K562 (cell line): ENCODE results near the gene OR5A2. TPM values are rescaled to one million over a fixed set of nuclear protein-coding genes. Genes with fewer than 3 reads are reported as not detected.

Source experiments
- ATAC-seq: fragments of 200-7000 bp; cut with Tn5 transposase; 3 replicates; pipeline ENCODE4 v1.9.1; 2020; ENCODE audit warnings: moderate library complexity
- BruUV-seq: library from RNA; stranded (reverse); fragments of 400-500 nt; replicated peaks from 2 replicates; lab custom pipeline; 2021; lab: Mats Ljungman, UMichigan
- CTCF ChIA-PET: fragments of 300-600 bp; formaldehyde crosslinking; extraction: SDS; loops from one replicate; lab custom pipeline; 2021; ENCODE audit warnings: low intra/inter-chr PET ratio; lab: Yijun Ruan, JAX
- POLR2A ChIA-PET: fragments of 300-600, 350-650 bp; sonication (Branson Sonifier 250); formaldehyde crosslinking; extraction: SDS; loops from one replicate; lab custom pipeline; 2021; ENCODE audit warnings: antibody characterized with exemption, inconsistent platforms; lab: Yijun Ruan, JAX
- DNase-seq, 4 experiments: peaks; one replicate each; pipeline versions ENCODE4 v3.0.0 to v3.0.0-alpha.2; 2011 to 2018; ENCODE audit warnings: low spot score in 3 of 4, mixed read lengths in 3 of 4; ENCODE audit errors: extremely low read depth in 1 of 4
- FAIRE-seq: peaks from 2 replicates; lab custom pipeline; 2011; peaks lifted over from hg19 to GRCh38; lab: Jason Lieb, UNC
- H2AFZ ChIP-seq: 2 replicates; pipeline ENCODE4 v1.6.0; 2011; ENCODE audit warnings: low read depth, low read length, control low read depth, inconsistent platforms
- H3K27ac ChIP-seq: fragments of 200-600 bp; 3 replicates; pipeline ENCODE4 v1.8.0; 2011; ENCODE audit warnings: low read depth, mild to moderate bottlenecking, control low read depth, inconsistent platforms, low read length, moderate library complexity, mixed read lengths; ENCODE audit errors: extremely low read depth
- H3K27me3 ChIP-seq, 2 experiments: fragments of 300-600 bp in 1 of 2; 2 replicates in 1 of 2; 3 replicates in 1 of 2; pipeline versions ENCODE4 v1.6.0 to v1.8.0; 2011; ENCODE audit warnings: inconsistent platforms in 2 of 2, low read length in 2 of 2, mild to moderate bottlenecking in 1 of 2, mixed read lengths in 1 of 2, moderate library complexity in 1 of 2; ENCODE audit not compliant: control insufficient read depth in 2 of 2, insufficient read depth in 2 of 2
- H3K36me3 ChIP-seq: fragments of 300-600 bp; 3 replicates; pipeline ENCODE4 v1.8.0; 2011; ENCODE audit warnings: mild to moderate bottlenecking, low read length, inconsistent platforms; ENCODE audit not compliant: control insufficient read depth, insufficient read depth
- H3K4me1 ChIP-seq, 2 experiments: fragments of 200-600 bp in 1 of 2; replicated peaks in 1 of 2; 2 replicates in 1 of 2; 3 replicates in 1 of 2; pipeline versions ENCODE4 v1.5.1 to v1.8.0; 2011; ENCODE audit warnings: inconsistent platforms in 2 of 2, low read length in 2 of 2, mild to moderate bottlenecking in 1 of 2, mixed read lengths in 1 of 2, moderate library complexity in 1 of 2; ENCODE audit not compliant: control insufficient read depth in 2 of 2, insufficient read depth in 2 of 2
- H3K4me2 ChIP-seq: 2 replicates; pipeline ENCODE4 v1.6.1; 2011; ENCODE audit warnings: low read length, control low read depth, inconsistent platforms, mixed read lengths; ENCODE audit not compliant: insufficient read depth
- H3K4me3 ChIP-seq: fragments of 200-600 bp; sonication (generic), shearing (Covaris generic); 2 replicates; pipeline ENCODE4 v1.5.1; 2016; ENCODE audit warnings: control low read depth, inconsistent platforms
- H3K79me2 ChIP-seq: fragments of 200-600 bp; 3 replicates; pipeline ENCODE4 v1.8.0; 2011; ENCODE audit warnings: low read length, inconsistent platforms; ENCODE audit not compliant: control insufficient read depth, insufficient read depth
- H3K9ac ChIP-seq, 2 experiments: 2 replicates each; pipeline versions ENCODE4 v1.6.0 to v1.6.1; 2011; ENCODE audit warnings: low read depth in 2 of 2, low read length in 2 of 2, control low read depth in 1 of 2, inconsistent platforms in 1 of 2, mild to moderate bottlenecking in 1 of 2, mixed read lengths in 1 of 2; ENCODE audit not compliant: insufficient read depth in 1 of 2
- H3K9me1 ChIP-seq: one replicate; pipeline ENCODE4 v1.6.0; 2011; ENCODE audit warnings: inconsistent platforms, mild to moderate bottlenecking, low read length, moderate library complexity; ENCODE audit not compliant: control insufficient read depth, insufficient read depth
- H3K9me3 ChIP-seq: replicated peaks from 2 replicates; pipeline ENCODE4 v1.5.1; 2011; ENCODE audit warnings: low read depth, low read length, inconsistent platforms; ENCODE audit not compliant: control insufficient read depth, insufficient read depth
- H4K20me1 ChIP-seq: replicated peaks from 2 replicates; pipeline ENCODE4 v1.6.1; 2011; ENCODE audit warnings: low read length, inconsistent platforms, mixed read lengths; ENCODE audit not compliant: control insufficient read depth, insufficient read depth
- BRD4 ChIP-seq: fragments of 200-600 bp; sonication (generic); IDR thresholded peaks from 2 replicates; pipeline ENCODE4 v1.6.1; 2017; ENCODE audit warnings: inconsistent platforms
- CREB5 ChIP-seq: fragments of 250-450 bp; sonication (Bioruptor Pico); IDR thresholded peaks from 2 replicates; pipeline ENCODE4 v1.5.0; 2020; ENCODE audit warnings: mild to moderate bottlenecking
- ELF2 ChIP-seq: fragments of 250-450 bp; sonication (Bioruptor Pico); IDR thresholded peaks from 2 replicates; pipeline ENCODE4 v1.5.0; 2021; ENCODE audit warnings: mild to moderate bottlenecking
- NFE2L1 ChIP-seq: fragments of 450-650 bp; IDR thresholded peaks from 2 replicates; pipeline ENCODE4 v1.6.1; 2016; ENCODE audit warnings: missing genetic modification characterization, low read depth, mild to moderate bottlenecking, missing compliant biosample characterization, moderate library complexity, borderline replicate concordance
- PCBP2 ChIP-seq: fragments of 200-400 bp; formaldehyde crosslinking; IDR thresholded peaks from 2 replicates; pipeline ENCODE4 v1.6.1; 2018; ENCODE audit warnings: low read length, low read depth, mild to moderate bottlenecking, moderate library complexity; ENCODE audit not compliant: poor library complexity, severe bottlenecking
- PTRF ChIP-seq: fragments of 450-650 bp; IDR thresholded peaks from 2 replicates; pipeline ENCODE4 v1.6.1; 2016; ENCODE audit warnings: mild to moderate bottlenecking, missing genetic modification characterization, missing compliant biosample characterization
- TAL1 ChIP-seq: fragments of 450-650 bp; IDR thresholded peaks from 2 replicates; pipeline ENCODE4 v1.6.1; 2016; ENCODE audit warnings: mild to moderate bottlenecking
- THAP7 ChIP-seq: fragments of 250-450 bp; sonication (Bioruptor Pico); IDR thresholded peaks from 2 replicates; pipeline ENCODE4 v1.5.0; 2021
- XRCC4 ChIP-seq: IDR thresholded peaks from one replicate; pipeline ENCODE4 v1.6.1; 2011; ENCODE audit not compliant: insufficient read depth, insufficient read length; ENCODE audit errors: extremely low read depth
- ZNF644 ChIP-seq: fragments of 200-800 bp; sonication (Bioruptor generic); IDR thresholded peaks from 2 replicates; pipeline ENCODE4 v1.6.1; 2016; ENCODE audit warnings: low read depth, missing genetic modification characterization, missing compliant biosample characterization
- WGBS: fragments of 100-300 bp; shearing (Covaris generic); methylation state at CpG from one replicate; pipeline ENCODE4 v1.1.6; 2016; ENCODE audit warnings: low coverage, mixed read lengths; ENCODE audit not compliant: insufficient coverage; ENCODE audit errors: missing lambda C conversion rate; 5-methylcytosine and 5-hydroxymethylcytosine counted together
- in situ Hi-C: fragments of 300-500 bp; cut with MboI; formaldehyde crosslinking; loops from 4 replicates; pipeline ENCODE4 v1.15.0; 2018; ENCODE audit warnings: inconsistent platforms, mixed read lengths
- intact Hi-C: fragments of 100-400 bp; cut with micrococcal nuclease; formaldehyde crosslinking; loops from 2 replicates; pipeline ENCODE4 v1.14.2; 2022
- polyA plus RNA-seq, 8 experiments: library from polyadenylated mRNA; depleted of rRNA in 4 of 8; stranded (reverse) in 5 of 8; unstranded in 3 of 8; fragments of >200 nt; fragmentation: Nextera tagmentation in 2 of 8; fragmentation: Illumina TruSeq in 1 of 8; extraction: Ambion mirVana in 2 of 8; extraction: Trizol in 1 of 8; gene quantifications; 2 replicates each; pipeline versions ENCODE4 v1.2.1 to v1.2.3, GENCODE V29; 2011 to 2014; ENCODE audit warnings: inconsistent platforms in 1 of 8, missing spikeins in 1 of 8
- total RNA-seq, 7 experiments: library from RNA; depleted of rRNA in 6 of 7; stranded (reverse); fragments of >200 nt in 6 of 7; fragmentation: Illumina TruSeq in 2 of 7; extraction: Trizol in 2 of 7; gene quantifications; 2 replicates each; pipeline versions ENCODE4 v1.2.1 to v1.2.3, GENCODE V29; 2011 to 2021; ENCODE audit warnings: low replicate concordance in 1 of 7
- TF ChIP-seq, protein P1 (sequence below): sonication (generic); formaldehyde crosslinking; IDR thresholded peaks from 2 replicates; pipeline ENCODE4 v1.8.0; 2022; ENCODE audit warnings: missing genetic modification reagents, mild to moderate bottlenecking, borderline replicate concordance
- TF ChIP-seq, protein P2 (sequence below), 2 experiments: IDR thresholded peaks; 2 replicates each; pipeline ENCODE4 v1.6.1; 2012; ENCODE audit warnings: improper control_type of control experiment in 2 of 2, low read depth in 2 of 2, low read length in 2 of 2, borderline replicate concordance in 1 of 2

The OR5A2 gene
- total and polyA plus RNA-seq, 9 of the 15 experiments (the other 6 are each of a cell fraction or from before 2014, with no cell fraction given), result not detected

GRCh38 chr11:59418156-59418555, 8.1 kb downstream of the OR5A2 start:
- ATAC-seq (no peak), DNase-seq (no peak), FAIRE-seq (no peak)
- no peaks in the 10 kb centered on the region for H3K79me2 ChIP-seq
- no peak overlapping the region for H3K4me3 ChIP-seq
- no peak overlapping the region for H3K27ac ChIP-seq
- no peaks in the 10 kb centered on the region for H3K9me3 ChIP-seq
- no peaks in the 10 kb centered on the region for H3K9me1 ChIP-seq
- CTCF ChIA-PET, result no interaction called here
- no peaks in the 10 kb centered on the region for H3K4me1 ChIP-seq
- no peak overlapping the region for H2AFZ ChIP-seq
- no peaks in the 10 kb centered on the region for H3K36me3 ChIP-seq
- BruUV-seq, result no TSS peak
- in situ Hi-C loops (no loop called here), intact Hi-C loops (no loop called here)
- POLR2A ChIA-PET, result interaction anchor here (0.6 to 1.0 kb wide), 2 partner anchors 153 to 370 kb away, joined by 3 to 4 read pairs; no protein-coding TSS in a partner anchor
- 0% methylated on average over 2 of the region's 2 CpGs for WGBS
- no peaks in the 10 kb centered on the region; a peak in 1 of 5 replicates for H3K27me3 ChIP-seq
- H4K20me1 ChIP-seq, result no peaks in the 10 kb centered on the region
- no peak overlapping the region for H3K4me2 ChIP-seq
- H3K9ac ChIP-seq, result no peak overlapping the region
- TF ChIP-seq CREB5 (no peak), XRCC4 (no peak), PTRF (no peak), NFE2L1 (tag) (no peak), ELF2 (CRISPR knock-in tag) (no peak), THAP7 (CRISPR knock-in tag) (no peak), BRD4 (no peak), ZNF644 (tag) (no peak), TAL1 (no peak), PCBP2 (no peak)
- TF ChIP-seq, protein P1, sequence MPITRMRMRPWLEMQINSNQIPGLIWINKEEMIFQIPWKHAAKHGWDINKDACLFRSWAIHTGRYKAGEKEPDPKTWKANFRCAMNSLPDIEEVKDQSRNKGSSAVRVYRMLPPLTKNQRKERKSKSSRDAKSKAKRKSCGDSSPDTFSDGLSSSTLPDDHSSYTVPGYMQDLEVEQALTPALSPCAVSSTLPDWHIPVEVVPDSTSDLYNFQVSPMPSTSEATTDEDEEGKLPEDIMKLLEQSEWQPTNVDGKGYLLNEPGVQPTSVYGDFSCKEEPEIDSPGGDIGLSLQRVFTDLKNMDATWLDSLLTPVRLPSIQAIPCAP (CRISPR knock-in tag), result no peak
- TF ChIP-seq, protein P2, sequence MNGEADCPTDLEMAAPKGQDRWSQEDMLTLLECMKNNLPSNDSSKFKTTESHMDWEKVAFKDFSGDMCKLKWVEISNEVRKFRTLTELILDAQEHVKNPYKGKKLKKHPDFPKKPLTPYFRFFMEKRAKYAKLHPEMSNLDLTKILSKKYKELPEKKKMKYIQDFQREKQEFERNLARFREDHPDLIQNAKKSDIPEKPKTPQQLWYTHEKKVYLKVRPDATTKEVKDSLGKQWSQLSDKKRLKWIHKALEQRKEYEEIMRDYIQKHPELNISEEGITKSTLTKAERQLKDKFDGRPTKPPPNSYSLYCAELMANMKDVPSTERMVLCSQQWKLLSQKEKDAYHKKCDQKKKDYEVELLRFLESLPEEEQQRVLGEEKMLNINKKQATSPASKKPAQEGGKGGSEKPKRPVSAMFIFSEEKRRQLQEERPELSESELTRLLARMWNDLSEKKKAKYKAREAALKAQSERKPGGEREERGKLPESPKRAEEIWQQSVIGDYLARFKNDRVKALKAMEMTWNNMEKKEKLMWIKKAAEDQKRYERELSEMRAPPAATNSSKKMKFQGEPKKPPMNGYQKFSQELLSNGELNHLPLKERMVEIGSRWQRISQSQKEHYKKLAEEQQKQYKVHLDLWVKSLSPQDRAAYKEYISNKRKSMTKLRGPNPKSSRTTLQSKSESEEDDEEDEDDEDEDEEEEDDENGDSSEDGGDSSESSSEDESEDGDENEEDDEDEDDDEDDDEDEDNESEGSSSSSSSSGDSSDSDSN (IDR thresholded peaks at IDR 0.05; ENCODE audit: borderline replicate concordance in 1 of 2, low read depth in 2 of 2, low read length in 2 of 2), result no peak
